NCI-H2029 (cell line): ENCODE data around the gene ADCY9.
"Not testable (repeated sequence)": the region's sequence is repeated elsewhere in the genome, so short reads cannot be mapped to it uniquely, and the experiment has no call there.

Experiments
- DNase-seq: peaks from one replicate; lab custom pipeline; 2025; lab: John Stamatoyannopoulos, UW

ADCY9 gene

DNA sequence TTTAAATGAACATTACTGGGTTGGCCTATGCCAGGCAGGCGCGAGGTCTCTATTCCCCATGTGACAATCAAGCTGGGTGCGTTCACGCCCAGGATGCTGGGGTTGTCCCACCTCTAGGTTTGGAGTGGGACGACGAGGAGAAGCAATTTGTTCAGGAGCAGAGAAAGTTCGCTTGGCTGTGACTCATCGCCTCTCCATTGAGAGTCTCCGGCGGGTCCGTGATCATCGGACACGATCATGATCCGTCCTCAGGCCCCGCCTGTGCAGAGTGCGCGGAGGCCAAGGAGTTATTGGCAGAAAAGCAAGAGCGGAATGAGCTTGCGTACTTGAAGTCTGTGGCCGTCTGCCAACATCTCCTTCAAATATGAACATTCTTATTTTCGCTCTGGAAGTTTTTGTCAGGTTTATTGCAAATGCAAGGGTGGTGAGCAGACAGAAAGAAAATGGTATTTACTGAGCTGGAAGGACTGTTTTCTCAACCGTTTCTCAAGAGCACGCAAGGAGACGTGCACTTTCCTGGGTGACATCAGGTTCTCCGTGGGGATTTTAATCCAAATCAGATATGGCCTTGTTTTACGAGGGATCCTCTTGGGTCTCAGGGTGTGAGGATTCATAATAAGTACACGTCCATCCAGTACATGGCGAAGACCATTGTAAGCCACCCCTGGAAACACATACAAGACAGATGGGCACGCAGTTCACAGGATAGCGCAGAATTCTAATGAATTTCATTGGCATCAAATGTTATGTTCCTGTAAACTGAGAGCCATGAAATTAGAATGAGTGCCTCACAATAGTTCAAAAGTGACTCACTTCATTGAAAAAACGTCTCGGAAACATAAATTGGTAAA is 165.7 kb downstream of the ADCY9 start:
- DNase-seq: peak; percentile 58

DNA sequence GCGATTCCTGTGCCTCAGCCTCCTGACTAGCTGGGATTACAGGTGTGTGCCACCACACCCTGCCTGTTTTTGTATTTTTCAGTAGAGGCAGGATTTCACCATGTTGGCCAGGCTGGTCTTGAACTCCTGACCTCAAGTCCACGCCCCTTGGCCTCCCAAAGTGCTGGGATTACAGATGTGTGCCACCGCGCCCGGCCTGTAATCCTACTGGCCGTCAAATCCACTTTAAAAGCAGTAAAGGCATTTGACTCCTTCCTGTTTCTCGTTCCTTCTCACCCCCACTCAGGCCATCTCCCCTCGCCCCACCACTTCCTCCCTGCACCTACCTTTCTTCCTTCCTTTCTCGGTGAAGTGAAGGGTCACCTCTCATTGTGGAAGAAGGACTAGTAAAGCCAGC is 166.3 kb downstream of the ADCY9 start:
- DNase-seq: no peak

DNA sequence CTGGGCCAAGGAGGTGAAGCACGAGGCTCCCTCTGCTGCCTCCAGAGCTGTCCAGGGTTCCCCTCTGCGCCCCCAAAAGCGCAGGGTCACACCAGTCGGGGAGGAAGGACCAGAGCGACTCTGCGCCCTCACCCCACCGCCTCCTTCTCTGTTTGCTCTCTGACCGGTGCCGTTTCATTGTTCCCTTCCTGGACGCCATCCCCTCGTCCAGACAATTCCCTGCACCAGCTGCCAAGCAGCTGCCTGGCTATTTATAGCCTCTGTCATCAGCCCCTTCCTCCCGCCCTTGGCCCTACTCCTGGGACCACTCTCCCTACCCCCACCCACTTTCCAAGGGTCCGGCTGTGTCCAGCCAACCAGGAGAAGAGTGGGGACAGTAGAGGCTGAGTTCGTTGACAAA is 167.0 kb downstream of the ADCY9 start:
- peak; percentile 28 for DNase-seq

DNA sequence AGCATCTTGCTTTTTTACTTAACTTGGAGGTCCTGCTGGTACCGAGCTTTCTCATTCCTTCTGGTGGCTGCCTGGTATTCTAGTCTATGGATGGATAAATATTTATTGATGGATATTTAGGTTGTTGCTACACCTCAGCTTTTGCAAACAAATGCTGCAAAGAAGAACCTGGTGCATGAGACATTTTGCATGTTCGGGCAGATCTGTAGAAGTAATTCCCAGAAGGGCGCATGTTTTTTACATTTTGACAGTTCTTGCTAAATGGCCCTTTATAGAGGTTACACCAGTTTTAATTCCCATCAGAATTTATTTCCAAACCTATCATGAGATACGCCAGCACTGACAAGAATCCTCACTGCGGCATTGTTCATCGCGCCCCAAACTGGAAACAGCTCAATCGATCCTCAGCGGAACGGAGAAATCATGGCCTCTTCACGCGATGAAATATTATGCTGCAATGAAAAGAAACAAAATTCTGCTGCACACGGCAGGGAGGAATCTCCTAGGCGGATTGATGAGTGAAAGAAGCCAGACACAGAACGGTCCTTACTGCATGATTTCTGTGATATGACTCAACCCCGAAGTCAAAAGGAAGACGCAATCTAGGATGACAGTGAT is 167.8 kb downstream of the ADCY9 start:
- DNase-seq: no peak

DNA sequence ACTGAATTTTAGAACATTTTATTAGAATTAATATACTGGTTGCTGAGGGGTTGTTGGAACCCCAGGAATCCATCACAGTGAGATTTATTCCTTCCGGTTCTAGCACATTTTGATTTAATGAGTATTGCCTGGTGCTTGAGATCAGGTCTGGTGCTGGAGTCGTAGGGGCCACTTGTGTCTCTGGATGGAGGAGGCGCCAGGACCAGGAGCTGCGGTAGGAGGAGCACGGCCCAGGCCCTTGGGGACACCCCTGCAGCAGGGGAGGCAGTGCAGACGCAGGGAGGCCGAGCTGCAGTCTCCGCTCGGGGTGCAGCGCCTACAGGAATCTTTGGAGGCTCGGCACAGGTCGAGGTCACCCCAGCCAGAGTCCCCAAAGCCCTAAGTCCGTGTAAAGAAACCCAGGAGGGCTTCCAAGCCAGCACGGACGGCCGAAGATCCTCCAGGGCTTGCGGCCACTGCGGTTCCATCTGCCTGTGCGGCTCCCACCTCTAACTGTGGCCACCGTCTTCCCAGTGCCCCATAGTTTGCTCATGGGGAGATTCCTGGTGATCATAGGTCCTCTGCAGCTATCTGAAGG is 169.6 kb downstream of the ADCY9 start:
- DNase-seq: no peak

DNA sequence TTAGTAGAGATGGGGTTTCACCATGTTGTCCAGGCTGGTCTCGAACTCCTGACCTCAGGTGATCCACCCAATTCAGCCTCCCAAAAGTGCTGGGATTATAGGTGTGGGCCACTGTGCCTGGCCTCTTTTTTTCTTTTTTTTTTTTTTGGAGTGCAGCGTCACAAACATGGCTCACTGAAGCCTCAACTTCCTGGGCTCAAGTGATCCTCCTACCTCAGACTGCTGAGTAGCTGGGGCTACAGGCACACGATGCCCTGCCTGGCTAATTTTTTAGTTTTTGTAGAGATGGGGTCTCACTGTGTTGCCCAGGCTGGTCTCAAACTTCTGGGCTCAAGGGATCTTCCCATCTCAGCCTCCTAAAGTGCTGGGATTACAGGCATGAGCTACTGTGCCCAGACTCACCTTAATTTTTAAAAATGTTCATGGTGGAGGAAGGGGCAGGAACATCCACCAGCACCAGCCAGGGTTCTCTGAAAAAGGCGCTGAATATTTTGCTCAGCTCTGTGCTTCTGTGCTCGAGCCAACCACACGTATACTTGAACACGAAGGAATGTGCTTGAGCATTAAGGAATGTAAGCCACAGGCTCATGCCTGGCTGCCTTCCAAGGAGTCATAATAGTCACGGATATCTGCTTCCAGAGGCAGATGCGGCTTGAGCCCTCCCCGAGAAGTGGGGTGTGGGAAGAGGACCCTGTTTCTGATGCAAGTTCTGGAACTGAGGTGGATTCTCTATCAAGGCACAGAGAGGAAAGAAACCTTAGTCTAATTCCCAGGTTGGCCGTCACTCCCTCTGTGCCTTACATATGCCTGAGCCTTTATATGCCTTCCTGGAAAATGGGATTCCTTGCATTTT is 170.3 kb downstream of the ADCY9 start:
- DNase-seq: peak; percentile 67

DNA sequence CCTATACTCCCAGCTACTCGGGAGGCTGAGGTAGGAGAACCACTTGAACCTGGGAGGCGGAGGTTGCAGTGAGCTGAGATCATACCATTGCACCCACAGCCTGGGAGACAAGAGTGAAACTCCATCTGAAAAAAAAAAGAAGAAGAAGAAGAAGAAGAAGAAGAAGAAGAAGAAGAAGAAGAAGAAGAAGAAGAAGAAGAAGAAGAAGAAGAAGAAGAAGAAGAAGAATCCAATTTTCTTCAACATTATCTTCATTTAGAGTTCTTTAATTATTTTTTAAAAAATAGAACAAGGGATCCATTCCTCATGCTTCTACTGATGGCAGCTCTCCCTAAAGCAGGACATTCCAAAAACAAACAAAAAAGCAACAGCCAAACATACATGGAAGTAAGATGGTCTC is 171.8 kb downstream of the ADCY9 start:
- not testable (repeated sequence) for DNase-seq

DNA sequence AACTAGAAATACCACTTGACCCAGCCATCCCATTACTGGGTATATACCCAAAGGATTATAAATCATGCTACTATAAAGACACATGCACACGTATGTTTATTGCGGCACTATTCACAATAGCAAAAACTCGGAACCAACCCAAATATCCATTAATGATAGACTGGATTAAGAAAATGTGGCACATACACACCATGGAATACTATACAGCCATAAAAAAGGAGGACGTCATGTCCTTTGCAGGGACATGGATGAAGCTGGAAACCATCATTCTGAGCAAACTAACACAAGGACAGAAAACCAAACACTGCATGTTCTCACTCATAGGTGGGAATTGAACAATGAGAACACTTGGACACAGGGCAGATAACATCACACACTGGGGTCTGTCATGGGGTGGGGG is 174.1 kb downstream of the ADCY9 start:
- DNase-seq: not testable (repeated sequence)

DNA sequence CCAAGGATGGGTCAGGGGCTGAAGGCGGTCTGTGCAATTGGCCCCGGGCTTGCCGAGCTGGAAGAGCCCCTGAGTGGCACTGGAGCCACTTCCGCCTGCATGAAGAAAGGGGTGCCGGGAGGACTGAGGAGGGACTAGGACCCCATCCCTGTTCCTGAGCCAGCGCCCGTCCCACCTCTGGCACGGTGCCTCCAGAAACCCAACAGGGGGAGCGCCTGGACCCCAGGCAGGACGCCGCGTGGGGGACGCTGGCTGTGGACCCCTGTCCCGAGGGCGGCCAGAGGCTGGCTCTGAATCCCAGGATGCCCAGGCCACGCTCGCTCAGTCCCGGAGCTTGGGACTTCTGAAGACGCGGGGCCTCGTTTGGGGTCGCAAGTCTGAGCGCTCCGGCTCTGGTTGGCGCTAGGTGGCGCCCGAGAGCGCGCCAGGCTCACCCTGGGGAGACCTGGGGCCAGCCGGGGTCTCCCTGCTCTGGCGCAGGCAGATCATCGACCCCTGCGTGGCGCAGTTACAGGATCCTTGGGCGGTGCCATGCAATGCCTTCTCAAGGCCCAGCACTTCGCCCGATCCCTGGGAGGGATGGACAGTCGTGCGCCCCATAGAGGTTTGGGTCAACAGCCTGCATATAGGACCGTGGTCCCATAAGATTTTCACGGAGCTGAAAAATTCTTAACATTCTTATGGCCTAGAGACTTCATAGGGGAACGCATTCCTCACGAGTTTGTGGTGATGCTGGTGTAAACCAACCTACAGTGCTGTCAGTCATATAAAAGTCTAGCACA is 177.2 kb downstream of the ADCY9 start:
- DNase-seq: no peak

DNA sequence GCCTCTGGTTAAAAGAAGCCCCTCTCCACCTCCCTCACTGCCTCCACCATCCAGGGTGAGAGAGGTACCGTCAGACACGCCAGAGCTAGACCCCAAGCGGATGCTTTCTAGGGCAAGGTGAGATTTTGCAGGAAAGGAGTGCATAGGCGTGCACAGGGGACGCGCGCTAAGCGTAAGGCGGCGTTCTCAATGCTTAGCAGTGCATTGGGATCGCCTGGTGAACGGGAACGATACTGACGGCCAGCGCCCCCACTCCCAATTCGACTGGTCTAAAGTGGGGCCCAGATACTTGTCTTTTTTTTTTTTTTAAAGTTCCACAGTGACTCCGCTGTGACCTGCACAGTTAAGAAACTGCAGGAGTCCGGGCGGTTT is 177.8 kb downstream of the ADCY9 start:
- DNase-seq: no peak

DNA sequence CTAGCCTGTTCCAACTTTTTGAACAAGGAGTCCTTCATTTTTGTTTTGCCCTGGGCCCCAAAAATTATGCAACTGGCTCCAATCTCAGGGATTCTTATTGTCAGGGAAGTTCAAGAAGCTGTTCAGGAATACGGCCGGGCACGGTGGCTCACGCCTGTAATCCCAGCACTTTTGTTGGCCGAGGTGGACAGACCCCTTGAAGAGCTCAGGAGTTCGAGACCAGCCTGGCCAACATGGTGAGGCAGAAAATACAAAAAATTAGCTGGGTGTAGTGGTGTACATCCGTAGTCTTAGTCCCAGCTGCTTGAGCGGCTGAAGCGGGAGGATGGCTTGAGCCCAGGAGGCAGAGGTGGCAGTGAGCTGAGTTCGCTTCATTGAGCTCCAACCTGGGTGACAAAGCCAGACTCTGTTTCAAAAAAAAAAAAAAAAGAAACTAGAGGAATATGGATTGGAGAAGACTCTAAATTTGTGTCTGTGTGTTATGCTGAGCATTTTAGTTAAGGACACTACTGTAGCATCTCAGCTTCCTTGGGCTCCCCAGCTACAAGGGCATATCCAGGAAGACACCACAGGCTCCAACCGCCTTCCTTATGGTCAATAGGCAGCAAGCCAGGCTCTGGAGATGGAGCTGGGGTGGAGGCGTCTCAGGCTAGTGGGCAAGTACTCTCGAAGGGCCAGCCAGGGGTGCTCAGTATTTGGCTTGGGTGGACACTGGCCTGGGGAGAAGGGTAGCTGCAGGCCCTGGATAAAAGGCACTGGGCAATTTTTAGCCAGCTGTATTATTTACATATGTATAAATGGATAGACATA is 179.0 kb downstream of the ADCY9 start:
- DNase-seq: no peak

DNA sequence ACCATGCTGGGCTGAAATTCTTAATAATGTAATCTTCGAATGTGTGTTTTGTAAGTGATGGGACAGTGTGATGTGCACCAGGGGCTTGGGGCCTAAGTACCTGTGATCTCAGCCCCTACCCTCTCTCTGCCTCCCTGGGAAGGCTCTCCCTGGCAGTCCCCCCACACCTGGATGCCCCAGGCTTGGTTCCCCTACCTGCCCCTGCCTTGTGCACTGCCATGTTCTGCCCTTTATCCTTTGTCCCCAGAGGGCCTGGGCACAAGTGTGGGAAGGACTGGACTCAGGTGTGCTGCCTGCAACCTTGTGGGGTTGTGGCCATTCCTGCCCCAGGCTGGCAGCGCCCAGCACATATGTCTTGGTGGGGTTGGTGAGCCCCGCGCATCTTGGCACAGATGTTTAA is 180.3 kb downstream of the ADCY9 start:
- DNase-seq: no peak

DNA sequence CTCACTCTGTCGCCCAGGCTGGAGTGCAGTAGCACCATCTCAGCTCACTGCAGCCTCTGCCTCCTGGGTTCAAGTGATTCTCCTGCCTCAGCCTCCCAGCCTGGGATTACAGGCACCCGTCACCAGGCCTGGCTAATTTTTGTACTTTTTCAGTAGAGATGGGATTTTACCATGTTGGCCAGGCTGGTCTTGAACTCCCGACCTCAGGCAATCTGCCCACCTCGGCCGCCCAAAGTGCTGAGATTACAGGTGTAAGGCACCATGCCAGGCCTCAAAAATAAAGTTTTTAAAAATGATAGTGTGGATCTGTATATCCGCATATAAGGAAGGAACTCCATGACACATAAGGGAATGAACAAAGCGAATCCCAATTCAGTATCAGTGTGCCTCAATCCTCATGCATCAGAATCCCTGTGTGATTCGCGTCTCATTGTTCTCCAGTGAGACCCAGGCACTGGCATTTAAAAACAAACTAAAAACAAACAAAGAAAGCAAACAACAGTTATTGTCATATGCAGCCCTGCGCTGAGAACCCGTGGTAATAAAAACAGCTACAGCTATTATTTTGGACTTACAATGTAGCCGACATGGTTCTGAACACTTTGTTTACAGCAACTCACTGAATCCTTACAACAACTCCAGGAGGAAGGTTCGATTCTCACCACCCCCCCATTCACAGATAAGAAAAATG is 181.6 kb downstream of the ADCY9 start:
- DNase-seq: no peak

DNA sequence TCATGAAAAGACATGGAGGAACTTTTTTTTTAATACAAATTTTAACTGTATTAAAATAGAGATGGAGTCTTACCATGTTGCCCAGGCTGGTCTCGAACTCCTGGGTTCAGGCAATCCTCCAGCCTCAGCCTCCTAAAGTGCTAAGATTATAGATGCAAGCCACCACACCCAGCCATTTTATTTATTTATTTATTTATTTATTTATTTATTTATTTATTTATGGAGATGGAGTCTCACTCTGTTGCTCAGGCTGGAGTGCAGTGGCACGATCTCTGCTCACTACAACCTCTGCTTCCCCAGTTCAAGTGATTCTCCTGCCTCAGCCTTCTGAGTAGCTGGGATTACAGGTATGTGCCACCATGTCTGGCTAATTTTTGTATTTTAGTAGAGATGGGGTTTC is 189.1 kb downstream of the ADCY9 start:
- DNase-seq: not testable (repeated sequence)

DNA sequence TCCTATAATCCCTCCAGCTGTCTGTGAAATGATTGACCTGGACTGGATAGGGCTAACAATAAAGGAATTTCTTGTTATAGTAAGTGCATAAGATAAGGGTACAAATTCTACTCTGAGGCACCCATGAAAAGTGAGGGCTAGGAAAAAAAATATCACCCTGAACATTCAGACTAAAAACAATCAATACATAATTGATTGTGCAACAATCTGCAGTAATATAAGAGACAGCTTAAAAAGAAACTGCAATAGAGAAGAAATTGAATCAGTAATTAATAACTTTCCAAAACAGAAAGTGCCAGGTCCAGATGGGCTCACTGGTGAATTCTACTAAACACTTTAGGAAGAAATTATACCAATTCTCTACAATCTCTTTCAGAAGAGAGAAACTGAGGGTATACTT is 191.5 kb downstream of the ADCY9 start:
- no peak for DNase-seq

DNA sequence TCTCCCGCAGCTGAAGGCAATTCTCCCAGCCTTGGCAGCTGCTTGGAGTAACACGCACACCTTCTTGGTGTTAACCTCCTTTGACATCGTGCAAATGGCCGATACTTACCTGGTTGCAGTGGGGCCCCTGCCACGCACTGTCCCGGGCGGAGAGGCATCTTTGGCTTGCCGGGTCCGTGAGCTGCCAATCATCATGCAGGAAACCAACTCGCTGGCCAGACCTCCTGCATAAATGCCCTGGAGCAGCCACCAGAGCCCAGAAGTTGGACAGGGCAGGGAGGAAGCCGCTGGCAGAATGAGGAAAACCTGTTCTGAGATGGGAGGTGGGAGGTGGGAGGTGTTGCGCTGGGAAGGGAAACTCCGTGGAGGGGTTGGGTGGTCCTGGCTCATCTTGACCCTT is 194.0 kb downstream of the ADCY9 start:
- DNase-seq: no peak

DNA sequence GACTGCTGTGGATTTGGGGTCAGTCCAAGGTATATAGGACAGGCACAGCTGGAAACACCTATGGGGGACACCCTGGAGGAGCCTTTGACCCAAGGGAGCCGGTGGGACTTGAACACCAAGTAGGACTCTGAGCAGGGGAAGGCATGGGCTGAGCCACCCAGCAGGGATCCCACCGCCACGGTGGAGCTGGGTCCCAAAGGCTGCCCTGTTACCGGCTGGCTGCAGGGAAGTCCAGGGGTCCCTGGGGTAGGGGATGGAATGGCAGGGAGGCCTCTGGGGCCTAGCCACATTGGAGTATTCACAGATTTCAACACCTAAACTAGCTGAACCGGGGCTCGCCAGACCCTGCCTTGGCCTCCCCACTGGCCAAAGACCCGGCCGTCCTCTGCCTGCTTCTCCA is 196.0 kb downstream of the ADCY9 start:
- no peak for DNase-seq

DNA sequence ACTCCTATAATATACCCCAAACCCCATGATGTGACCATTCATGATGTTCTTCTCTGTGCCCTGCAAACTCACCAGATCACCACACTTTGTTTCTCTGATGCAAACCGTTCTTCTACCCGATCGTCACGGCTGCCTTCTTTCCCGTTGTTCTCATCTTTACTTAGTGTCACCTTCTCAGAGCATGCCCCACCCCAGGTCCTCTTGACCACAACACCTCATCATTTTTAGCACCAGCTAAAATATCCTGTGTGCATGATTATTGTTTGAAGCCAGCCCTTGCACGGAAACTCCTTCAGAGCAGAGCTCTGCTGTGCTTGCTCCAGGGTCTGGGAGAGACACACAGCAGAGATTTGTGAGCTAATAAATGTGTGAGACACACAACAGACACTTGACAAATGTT is 196.8 kb downstream of the ADCY9 start:
- no peak for DNase-seq

DNA sequence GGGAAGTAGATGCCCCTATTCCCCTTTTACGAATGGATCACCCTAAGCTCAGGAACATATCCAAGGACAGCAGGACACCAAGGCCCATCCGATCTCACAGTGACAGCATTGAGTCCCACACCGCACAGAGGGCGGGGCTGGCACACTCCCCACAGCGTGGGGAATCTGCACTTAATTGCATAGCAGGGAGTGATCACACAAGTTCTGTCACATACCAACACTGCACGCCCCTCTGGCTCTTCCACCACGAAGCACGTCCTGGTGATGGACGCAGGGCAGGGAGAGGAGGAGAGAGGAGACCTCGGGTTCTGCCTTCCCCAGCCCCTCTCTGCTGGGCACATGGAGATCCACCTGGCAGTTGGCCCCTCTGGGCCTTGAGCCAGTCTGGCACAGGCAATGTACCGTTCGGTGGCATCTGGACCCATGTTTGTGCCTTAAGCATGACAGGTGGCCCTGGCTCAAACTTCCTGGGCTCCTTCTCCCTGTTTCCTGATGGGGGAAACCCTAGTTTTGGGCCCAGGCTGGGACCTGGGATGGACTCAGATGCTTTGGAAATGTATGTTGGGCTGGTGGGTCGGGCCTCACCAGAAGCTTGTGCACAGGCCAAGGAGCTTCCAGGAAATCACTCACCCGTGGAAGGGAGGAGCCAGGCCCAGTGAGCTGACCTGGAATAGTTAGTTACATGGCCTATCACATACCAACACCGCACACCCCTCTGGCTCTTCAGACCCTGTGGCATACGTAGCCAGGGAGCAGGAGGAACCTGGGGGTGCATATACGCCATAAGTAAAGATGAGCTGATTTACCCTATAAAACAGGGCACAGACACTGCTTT is 200.6 kb downstream of the ADCY9 start:
- DNase-seq: no peak
